B cell (primary cell): ENCODE data around the gene KCTD17. TPM values are rescaled to one million over a fixed set of nuclear protein-coding genes. Genes with fewer than 3 reads are reported as not detected.

Experiments used
- ATAC-seq: fragments of 200-7000 bp; cut with Tn5 transposase; one replicate; pipeline ENCODE4 v1.10.0; 2021; ENCODE audit warnings: low read depth, mild to moderate bottlenecking, moderate number of reproducible peaks, moderate library complexity
- CTCF ChIA-PET: fragments of 350-600 bp; sonication (Branson Sonifier 250); formaldehyde crosslinking; loops from one replicate; lab custom pipeline; 2021; ENCODE audit warnings: antibody characterized with exemption, inconsistent platforms; lab: Charles Lee
- POLR2A ChIA-PET: fragments of 350-600 bp; sonication (Branson Sonifier 250); formaldehyde crosslinking; loops from one replicate; lab custom pipeline; 2021; ENCODE audit warnings: antibody characterized with exemption; lab: Charles Lee
- DNase-seq: peaks from one replicate; pipeline ENCODE4 v3.0.0; 2013
- H2AFZ ChIP-seq: 2 replicates; pipeline ENCODE4 v1.6.1; 2012; ENCODE audit warnings: mild to moderate bottlenecking, low read depth, low read length; ENCODE audit not compliant: insufficient read depth, poor library complexity, severe bottlenecking
- H3K27ac ChIP-seq, 2 donors: 1 replicate in 1 of 2; 2 replicates in 1 of 2; pipeline ENCODE4 v1.5.1; 2012 to 2013; ENCODE audit warnings: low read length in 2 of 2, mild to moderate bottlenecking in 2 of 2, moderate library complexity in 1 of 2
- H3K27me3 ChIP-seq, 4 experiments: fragments of 200-600 bp in 1 of 4; sonication (generic) in 1 of 4; replicated peaks in 1 of 4; 1 replicate in 2 of 4; 2 replicates in 2 of 4; pipeline versions ENCODE4 v1.6.1 to v1.7.0; 2013 to 2016; ENCODE audit warnings: low read length in 3 of 4, mild to moderate bottlenecking in 2 of 4, mixed read lengths in 1 of 4, moderate library complexity in 1 of 4; ENCODE audit not compliant: insufficient read depth in 4 of 4, control insufficient read depth in 3 of 4; ENCODE audit errors: control extremely low read depth in 1 of 4
- H3K36me3 ChIP-seq, 2 experiments: replicated peaks in 1 of 2; 1 replicate in 1 of 2; 2 replicates in 1 of 2; pipeline versions ENCODE4 v1.6.1 to v1.7.1; 2013; ENCODE audit warnings: low read length in 1 of 2; ENCODE audit not compliant: insufficient read depth in 2 of 2, control insufficient read depth in 1 of 2; ENCODE audit errors: control extremely low read depth in 1 of 2, extremely low read depth in 1 of 2
- H3K4me1 ChIP-seq, 2 donors: fragments of 200-600 bp in 1 of 2; sonication (generic) in 1 of 2; 1 replicate in 1 of 2; 2 replicates in 1 of 2; pipeline versions ENCODE4 v1.5.1 to v1.6.1; 2013 to 2017; ENCODE audit warnings: low read length in 2 of 2; ENCODE audit not compliant: control insufficient read depth in 2 of 2, insufficient read depth in 2 of 2
- H3K4me2 ChIP-seq: replicated peaks from 2 replicates; pipeline ENCODE3; 2012; ENCODE audit warnings: mild to moderate bottlenecking, low read depth, low read length; ENCODE audit not compliant: poor library complexity, severe bottlenecking
- H3K4me3 ChIP-seq, 5 experiments: fragments of 200-600 bp in 1 of 5; sonication (generic) in 1 of 5; 1 replicate in 3 of 5; 2 replicates in 2 of 5; pipeline versions ENCODE4 v1.5.1 to v1.7.0; 2011 to 2016; ENCODE audit warnings: low read length in 4 of 5, mild to moderate bottlenecking in 4 of 5, low read depth in 2 of 5, control low read depth in 1 of 5, moderate library complexity in 1 of 5; ENCODE audit not compliant: insufficient read depth in 1 of 5; ENCODE audit errors: control extremely low read depth in 1 of 5, extremely low read depth in 1 of 5
- H3K79me2 ChIP-seq: fragments of 200-600 bp; sonication (generic); one replicate; pipeline ENCODE4 v1.6.0; 2016; ENCODE audit warnings: low read length; ENCODE audit not compliant: control insufficient read depth, insufficient read depth
- H3K9ac ChIP-seq: fragments of 200-600 bp; sonication (generic); 2 replicates; pipeline ENCODE4 v1.6.1; 2017; ENCODE audit warnings: mild to moderate bottlenecking, low read length, moderate library complexity
- H3K9me3 ChIP-seq, 3 donors: one replicate each; pipeline versions ENCODE4 v1.6.1 to v1.7.1; 2013; ENCODE audit warnings: low read length in 2 of 3; ENCODE audit not compliant: control insufficient read depth in 2 of 3, insufficient read depth in 1 of 3; ENCODE audit errors: control extremely low read depth in 1 of 3
- H4K20me1 ChIP-seq: 2 replicates; pipeline ENCODE4 v1.6.0; 2012; ENCODE audit warnings: mild to moderate bottlenecking, low read length; ENCODE audit not compliant: insufficient read depth, control insufficient read depth, poor library complexity, severe bottlenecking
- H3K27ac Mint-ChIP-seq: one replicate; pipeline ENCODE4 v1.8.0; 2021; ENCODE audit warnings: mixed read lengths
- H3K27me3 Mint-ChIP-seq: one replicate; pipeline ENCODE4 v1.8.0; 2021; ENCODE audit warnings: mixed read lengths
- H3K4me1 Mint-ChIP-seq: one replicate; pipeline ENCODE4 v1.8.0; 2021; ENCODE audit warnings: mixed read lengths
- H3K4me3 Mint-ChIP-seq: one replicate; pipeline ENCODE4 v1.8.0; 2021; ENCODE audit warnings: mixed read lengths
- H3K9me3 Mint-ChIP-seq: one replicate; pipeline ENCODE4 v1.8.0; 2022; ENCODE audit warnings: mixed read lengths; ENCODE audit not compliant: insufficient read depth
- EZH2 ChIP-seq: IDR thresholded peaks from 2 replicates; pipeline ENCODE4 v1.6.1; 2012; ENCODE audit warnings: borderline replicate concordance, low read depth, mild to moderate bottlenecking, moderate library complexity, low read length; ENCODE audit not compliant: insufficient read depth, poor library complexity, severe bottlenecking
- WGBS: methylation state at CpG from one replicate; pipeline ENCODE4 v1.1.5; 2013; ENCODE audit warnings: missing lambda C conversion rate; ENCODE audit not compliant: insufficient coverage; 5-methylcytosine and 5-hydroxymethylcytosine counted together
- intact Hi-C: fragments of 100-400 bp; cut with micrococcal nuclease; formaldehyde crosslinking; loops from one replicate; pipeline ENCODE4 v1.10.0; 2022
- polyA plus RNA-seq: library from polyadenylated mRNA; depleted of rRNA; stranded (reverse); fragments of >200 nt; gene quantifications from 2 replicates; pipeline ENCODE4 v1.2.3, GENCODE V29; 2012
- total RNA-seq, 2 donors: library from RNA; stranded (reverse); fragments of 120-200 nt in 1 of 2; gene quantifications; 1 replicate in 1 of 2; 2 replicates in 1 of 2; pipeline versions ENCODE4 v1.2.3 to v1.2.4, GENCODE V29; 2013 to 2022
- TF ChIP-seq, protein P1 (sequence below): fragments of 200-600 bp; IDR thresholded peaks from one replicate; pipeline ENCODE4 v1.8.0; 2022; ENCODE audit warnings: antibody characterized with exemption, mild to moderate bottlenecking

The KCTD17 gene
- total and polyA plus RNA-seq, 2 donors (not counting 1 experiment from before 2014, with no cell fraction given), result 29.0 to 41.3 TPM

DNA sequence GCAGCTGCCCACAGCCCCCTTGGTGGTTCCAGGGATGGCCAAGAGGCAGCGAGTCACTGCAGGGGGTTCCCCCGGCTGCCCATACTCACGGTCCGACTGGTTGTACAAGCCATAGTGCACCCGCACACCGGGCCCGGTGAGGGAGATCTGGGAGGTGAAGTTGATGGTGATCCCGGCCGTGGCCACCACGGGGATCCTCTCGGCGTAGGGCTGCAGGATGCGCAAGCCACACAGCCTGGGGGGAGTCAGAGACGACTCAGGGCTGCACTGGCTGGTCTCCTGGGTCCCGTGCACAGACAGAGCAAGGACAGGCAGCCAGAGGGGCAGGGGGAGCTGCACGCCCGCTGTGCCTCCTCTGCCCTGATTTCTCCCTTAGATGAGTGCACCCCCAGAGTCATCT, 23.5 kb downstream of the KCTD17 start:
- H3K4me3 ChIP-seq, result no peak overlapping the region
- no peaks in the 10 kb centered on the region for H3K9me3 ChIP-seq
- Mint-ChIP-seq H3K27me3 (peaks cover 20% of the 10 kb centered on the region), H3K4me1 (peaks cover 19% of the 10 kb centered on the region), H3K9me3 (no peaks in the 10 kb centered on the region), H3K27ac (no peak overlapping the region), H3K4me3 (no peak overlapping the region)
- DNase-seq, result no peak
- H2AFZ ChIP-seq, result no peak overlapping the region
- H3K4me2 ChIP-seq, result no peak overlapping the region
- no peak overlapping the region for H3K9ac ChIP-seq
- 68% methylated on average over 17 of the region's 17 CpGs for WGBS
- H3K36me3 ChIP-seq, result no peaks in the 10 kb centered on the region
- H3K27me3 ChIP-seq, result peaks cover 0 to 39% (median 7%) of the 10 kb centered on the region in 4 experiments
- ATAC-seq, result no peak
- ChIA-PET CTCF (interaction anchor here (2.1 kb wide), 1 partner anchor 12 kb away, joined by 4 read pairs; no protein-coding TSS in a partner anchor), POLR2A (no interaction called here)
- H3K4me1 ChIP-seq, result peaks cover 4 to 15% of the 10 kb centered on the region in 2 donors
- TF ChIP-seq, protein P1, sequence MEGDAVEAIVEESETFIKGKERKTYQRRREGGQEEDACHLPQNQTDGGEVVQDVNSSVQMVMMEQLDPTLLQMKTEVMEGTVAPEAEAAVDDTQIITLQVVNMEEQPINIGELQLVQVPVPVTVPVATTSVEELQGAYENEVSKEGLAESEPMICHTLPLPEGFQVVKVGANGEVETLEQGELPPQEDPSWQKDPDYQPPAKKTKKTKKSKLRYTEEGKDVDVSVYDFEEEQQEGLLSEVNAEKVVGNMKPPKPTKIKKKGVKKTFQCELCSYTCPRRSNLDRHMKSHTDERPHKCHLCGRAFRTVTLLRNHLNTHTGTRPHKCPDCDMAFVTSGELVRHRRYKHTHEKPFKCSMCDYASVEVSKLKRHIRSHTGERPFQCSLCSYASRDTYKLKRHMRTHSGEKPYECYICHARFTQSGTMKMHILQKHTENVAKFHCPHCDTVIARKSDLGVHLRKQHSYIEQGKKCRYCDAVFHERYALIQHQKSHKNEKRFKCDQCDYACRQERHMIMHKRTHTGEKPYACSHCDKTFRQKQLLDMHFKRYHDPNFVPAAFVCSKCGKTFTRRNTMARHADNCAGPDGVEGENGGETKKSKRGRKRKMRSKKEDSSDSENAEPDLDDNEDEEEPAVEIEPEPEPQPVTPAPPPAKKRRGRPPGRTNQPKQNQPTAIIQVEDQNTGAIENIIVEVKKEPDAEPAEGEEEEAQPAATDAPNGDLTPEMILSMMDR, result no peak
- TF ChIP-seq EZH2, result no peak
- intact Hi-C loops, result no loop called here
- no peaks in the 10 kb centered on the region for H3K79me2 ChIP-seq
- no peak overlapping the region for H3K27ac ChIP-seq
- H4K20me1 ChIP-seq, result no peaks in the 10 kb centered on the region

DNA sequence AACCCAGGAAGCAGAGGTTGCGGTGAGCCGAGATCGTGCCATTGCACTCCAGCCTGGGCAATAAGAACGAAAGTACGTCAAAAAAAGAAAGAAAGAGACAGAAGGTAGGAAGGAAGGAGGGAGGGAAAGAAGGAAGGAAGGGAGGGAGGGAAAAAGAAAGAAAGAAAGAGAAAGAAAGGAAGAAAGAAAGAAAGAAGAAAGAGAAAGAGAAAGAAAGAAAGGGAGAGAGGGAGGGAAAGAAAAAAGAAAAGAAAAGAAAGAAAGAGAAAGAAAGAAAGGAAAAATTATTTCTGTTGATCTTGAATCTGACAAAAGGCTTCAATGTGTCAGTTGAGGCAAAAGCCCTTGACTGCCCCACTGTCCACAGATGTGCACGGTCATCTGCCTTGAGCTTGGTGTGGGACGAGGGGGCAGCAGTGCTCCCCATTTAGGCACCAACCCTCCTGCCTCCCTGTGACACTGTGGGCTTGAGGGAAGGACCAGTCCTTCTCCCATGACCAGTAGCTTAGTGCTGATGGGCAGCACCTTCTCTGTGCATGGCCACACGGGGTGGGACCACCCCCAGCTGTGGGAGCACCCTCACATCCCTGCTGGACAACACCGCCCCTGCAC, 24.4 kb downstream of the KCTD17 start:
- H3K4me3 Mint-ChIP-seq, result no peak overlapping the region
- no peaks in the 10 kb centered on the region for H3K9me3 ChIP-seq
- no peaks in the 10 kb centered on the region for H3K79me2 ChIP-seq
- no peak for TF ChIP-seq EZH2
- TF ChIP-seq, protein P1, result no peak
- H3K27me3 ChIP-seq, result peaks cover 0 to 30% (median 5%) of the 10 kb centered on the region in 4 experiments
- H4K20me1 ChIP-seq, result no peaks in the 10 kb centered on the region
- DNase-seq (no peak), ATAC-seq (no peak)
- no peak overlapping the region for H3K27ac ChIP-seq
- H3K27ac Mint-ChIP-seq, result no peak overlapping the region
- no peak overlapping the region for H3K4me2 ChIP-seq
- H3K9me3 Mint-ChIP-seq, result no peaks in the 10 kb centered on the region
- ChIA-PET POLR2A (no interaction called here), CTCF (interaction anchor here (0.9 to 2.1 kb wide), 8 partner anchors 11 to 382 kb away, joined by 3 to 7 read pairs (median 4); no protein-coding TSS in a partner anchor)
- H3K9ac ChIP-seq, result no peak overlapping the region
- WGBS, result 79% methylated on average over 9 of the region's 9 CpGs
- H3K4me1 ChIP-seq, result peaks cover 4 to 15% of the 10 kb centered on the region in 2 donors
- intact Hi-C loops, result no loop called here
- H3K4me1 Mint-ChIP-seq, result peaks cover 22% of the 10 kb centered on the region
- no peak overlapping the region for H3K4me3 ChIP-seq
- H2AFZ ChIP-seq, result no peak overlapping the region
- H3K36me3 ChIP-seq, result no peaks in the 10 kb centered on the region
- H3K27me3 Mint-ChIP-seq, result peaks cover 18% of the 10 kb centered on the region
